MM.1S (cell line): ENCODE data around the gene PTCD3.

Experiments used
- EZH2 ChIP-seq: fragments of 300-600 bp; sonication (generic); optimal IDR thresholded peaks from 2 replicates; pipeline ENCODE3; 2017; ENCODE audit warnings: low read depth, mild to moderate bottlenecking, antibody characterized with exemption, low read length, mixed read lengths
- EZH2phosphoT487 ChIP-seq: fragments of 300-600 bp; sonication (generic); IDR thresholded peaks from 2 replicates; pipeline ENCODE4 v1.6.1; 2018; ENCODE audit warnings: antibody characterized with exemption, low read length
- TF ChIP-seq, protein P1 (sequence below): fragments of 300-600 bp; sonication (generic); IDR thresholded peaks from 2 replicates; pipeline ENCODE4 v1.5.1; 2016; ENCODE audit warnings: antibody characterized with exemption, low read length, mixed read lengths

GRCh38 chr2:86074811-86075210, 31.2 kb upstream of the PTCD3 start:
- TF ChIP-seq, protein P1, sequence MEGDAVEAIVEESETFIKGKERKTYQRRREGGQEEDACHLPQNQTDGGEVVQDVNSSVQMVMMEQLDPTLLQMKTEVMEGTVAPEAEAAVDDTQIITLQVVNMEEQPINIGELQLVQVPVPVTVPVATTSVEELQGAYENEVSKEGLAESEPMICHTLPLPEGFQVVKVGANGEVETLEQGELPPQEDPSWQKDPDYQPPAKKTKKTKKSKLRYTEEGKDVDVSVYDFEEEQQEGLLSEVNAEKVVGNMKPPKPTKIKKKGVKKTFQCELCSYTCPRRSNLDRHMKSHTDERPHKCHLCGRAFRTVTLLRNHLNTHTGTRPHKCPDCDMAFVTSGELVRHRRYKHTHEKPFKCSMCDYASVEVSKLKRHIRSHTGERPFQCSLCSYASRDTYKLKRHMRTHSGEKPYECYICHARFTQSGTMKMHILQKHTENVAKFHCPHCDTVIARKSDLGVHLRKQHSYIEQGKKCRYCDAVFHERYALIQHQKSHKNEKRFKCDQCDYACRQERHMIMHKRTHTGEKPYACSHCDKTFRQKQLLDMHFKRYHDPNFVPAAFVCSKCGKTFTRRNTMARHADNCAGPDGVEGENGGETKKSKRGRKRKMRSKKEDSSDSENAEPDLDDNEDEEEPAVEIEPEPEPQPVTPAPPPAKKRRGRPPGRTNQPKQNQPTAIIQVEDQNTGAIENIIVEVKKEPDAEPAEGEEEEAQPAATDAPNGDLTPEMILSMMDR: no peak
- TF ChIP-seq EZH2phosphoT487 (no peak), EZH2 (no peak)
